Cardiac muscle cell (in vitro differentiated cells and primary cell): Measurements from ENCODE around the gene VIT. TPM values are rescaled to one million over a fixed set of nuclear protein-coding genes. Genes with fewer than 3 reads are reported as not detected.

Experiments
- DNase-seq, 2 donors: peaks; one replicate each; pipeline versions ENCODE4 v3.0.0 to v3.0.0-alpha.2; 2010 to 2017; ENCODE audit warnings: low read depth in 1 of 2, low spot score in 1 of 2
- H3K27ac ChIP-seq: fragments of 200-600 bp; sonication (generic); 2 replicates; pipeline ENCODE4 v1.5.1; 2016
- H3K27me3 ChIP-seq: fragments of 200-600 bp; sonication (generic); 2 replicates; pipeline ENCODE4 v1.6.0; 2016; ENCODE audit warnings: control low read depth
- H3K36me3 ChIP-seq: fragments of 200-600 bp; sonication (generic); 2 replicates; pipeline ENCODE4 v1.5.1; 2016; ENCODE audit warnings: control low read depth
- H3K4me1 ChIP-seq: fragments of 200-600 bp; sonication (generic); 2 replicates; pipeline ENCODE4 v1.8.1; 2017; ENCODE audit warnings: low read depth, mild to moderate bottlenecking, mixed run types
- H3K4me3 ChIP-seq: fragments of 200-600 bp; sonication (generic); 2 replicates; pipeline ENCODE4 v1.5.1; 2016; ENCODE audit warnings: mild to moderate bottlenecking
- H3K9me3 ChIP-seq: fragments of 200-600 bp; sonication (generic); 2 replicates; pipeline ENCODE4 v1.5.1; 2017; ENCODE audit warnings: low read depth, mild to moderate bottlenecking, control low read depth
- CTCF ChIP-seq: IDR thresholded peaks from 2 replicates; pipeline ENCODE4 v1.5.1; 2012; ENCODE audit warnings: low read depth, mild to moderate bottlenecking, low read length
- polyA plus RNA-seq: library from polyadenylated mRNA; unstranded; fragments of >200 nt; fragmentation: Nextera tagmentation; extraction: Ambion mirVana; gene quantifications from 2 replicates; pipeline ENCODE4 v1.2.1, GENCODE V29; 2016
- total RNA-seq: library from RNA; depleted of rRNA; stranded (reverse); fragments of >200 nt; gene quantifications from 2 replicates; pipeline ENCODE4 v1.2.3, GENCODE V29; 2016

The VIT gene
- total and polyA plus RNA-seq, 2 experiments from 2014 or later, result not detected

- TF ChIP-seq CTCF, result no peak
Measured at GRCh38 chr2:36783246-36783645, 86.7 kb downstream of the VIT start.

GRCh38 chr2:36785179-36785795, 88.8 kb downstream of the VIT start:
- peak; percentile 97 for TF ChIP-seq CTCF
- Histone ChIP-seq H3K27ac (no peak overlapping the region), H3K36me3 (no peaks in the 10 kb centered on the region), H3K4me3 (no peak overlapping the region), H3K9me3 (no peaks in the 10 kb centered on the region), H3K4me1 (no peaks in the 10 kb centered on the region), H3K27me3 (no peaks in the 10 kb centered on the region)
- DNase-seq, result peak; percentile 71 to 81

More at GRCh38 chr2:36783246-36783645, 86.7 kb downstream of the VIT start:
- Histone ChIP-seq H3K36me3 (no peaks in the 10 kb centered on the region), H3K9me3 (no peaks in the 10 kb centered on the region), H3K27ac (no peak overlapping the region), H3K4me1 (no peaks in the 10 kb centered on the region), H3K4me3 (no peak overlapping the region), H3K27me3 (no peaks in the 10 kb centered on the region)
- no peak for DNase-seq

- H3K9me3 ChIP-seq, result no peaks in the 10 kb centered on the region
- no peak for TF ChIP-seq CTCF
- no peak for DNase-seq
- no peaks in the 10 kb centered on the region for H3K36me3 ChIP-seq
- H3K4me1 ChIP-seq, result no peaks in the 10 kb centered on the region
- no peaks in the 10 kb centered on the region for H3K27me3 ChIP-seq
- no peak overlapping the region for H3K4me3 ChIP-seq
- no peak overlapping the region for H3K27ac ChIP-seq
Measured at GRCh38 chr2:36789181-36789804, 92.8 kb downstream of the VIT start.

- Histone ChIP-seq H3K4me3 (no peak overlapping the region), H3K4me1 (no peaks in the 10 kb centered on the region), H3K27ac (no peak overlapping the region), H3K36me3 (no peaks in the 10 kb centered on the region), H3K9me3 (no peaks in the 10 kb centered on the region), H3K27me3 (no peaks in the 10 kb centered on the region)
- TF ChIP-seq CTCF, result no peak
- no peak for DNase-seq
Measured at GRCh38 chr2:36792951-36793350, 96.4 kb downstream of the VIT start.

- no peaks in the 10 kb centered on the region for H3K36me3 ChIP-seq
Measured at GRCh38 chr2:36797324-36798070, 101.0 kb downstream of the VIT start.

More at GRCh38 chr2:36797324-36798070, 101.0 kb downstream of the VIT start:
- Histone ChIP-seq H3K9me3 (no peaks in the 10 kb centered on the region), H3K27ac (no peak overlapping the region), H3K27me3 (no peaks in the 10 kb centered on the region), H3K4me3 (no peak overlapping the region), H3K4me1 (no peaks in the 10 kb centered on the region)
- no peak for TF ChIP-seq CTCF
- DNase-seq, result no peak
